22Rv1 (cell line): Measurements from ENCODE around the gene SETD5.
A peak's percentile ranks its signal among the peaks of the same experiment; 100 is the strongest.

Source experiments
- H3K27ac ChIP-seq: fragments of 450-650 bp; 2 replicates; pipeline ENCODE4 v1.5.1; 2017
- ZFX ChIP-seq: fragments of 450-650 bp; IDR thresholded peaks from 2 replicates; pipeline ENCODE4 v1.6.1; 2017; ENCODE audit warnings: antibody characterized with exemption, borderline replicate concordance
- TF ChIP-seq, protein P1 (sequence below): fragments of 450-650 bp; IDR thresholded peaks from 2 replicates; pipeline ENCODE4 v1.5.1; 2017; ENCODE audit warnings: mild to moderate bottlenecking

Gene SETD5

DNA sequence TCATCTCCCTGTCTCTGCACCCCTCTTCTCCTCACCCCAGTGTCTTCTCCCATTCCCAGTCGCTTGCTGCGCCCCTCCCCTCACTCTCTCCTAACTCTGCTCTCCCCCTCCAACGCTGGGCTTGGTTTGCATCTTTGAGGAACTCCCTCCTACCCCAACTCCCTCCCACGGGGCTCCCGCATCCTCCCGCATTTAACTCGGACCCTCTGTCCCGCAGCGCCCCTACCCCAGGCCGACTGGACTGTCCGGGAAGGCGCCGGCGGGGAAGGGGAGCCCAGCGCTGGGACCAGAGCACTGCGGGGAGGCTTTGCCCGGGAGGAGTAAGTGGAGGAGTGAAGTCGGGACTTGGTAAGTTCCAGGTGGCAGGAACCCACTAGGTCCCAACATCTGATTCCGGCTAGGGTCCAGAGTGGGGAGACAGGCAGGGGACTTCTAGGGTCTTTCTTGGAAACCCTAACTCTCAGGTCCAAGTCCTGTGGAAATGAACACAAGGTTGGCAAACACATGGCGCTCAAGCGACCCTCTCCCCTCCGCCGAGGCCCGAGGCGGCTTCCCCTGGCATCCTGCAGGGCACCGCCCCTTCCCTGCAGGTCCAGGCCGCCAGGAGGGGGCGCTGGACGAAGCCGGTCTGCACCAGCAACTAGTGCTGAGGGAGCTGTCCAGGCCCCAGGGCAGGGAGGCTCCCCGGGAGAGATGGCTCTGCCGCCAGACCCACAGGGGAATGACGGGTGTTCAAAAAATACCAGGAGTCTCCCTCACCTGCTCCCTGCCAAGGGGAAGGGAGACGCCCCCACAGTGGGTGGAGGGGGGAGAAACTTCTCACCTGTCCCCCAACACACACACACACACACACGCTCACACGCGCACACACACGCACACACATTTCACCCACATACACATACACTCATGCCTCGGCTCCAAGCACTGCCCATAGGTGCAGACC, 103.0 kb downstream of the SETD5 start:
- TF ChIP-seq, protein P1, sequence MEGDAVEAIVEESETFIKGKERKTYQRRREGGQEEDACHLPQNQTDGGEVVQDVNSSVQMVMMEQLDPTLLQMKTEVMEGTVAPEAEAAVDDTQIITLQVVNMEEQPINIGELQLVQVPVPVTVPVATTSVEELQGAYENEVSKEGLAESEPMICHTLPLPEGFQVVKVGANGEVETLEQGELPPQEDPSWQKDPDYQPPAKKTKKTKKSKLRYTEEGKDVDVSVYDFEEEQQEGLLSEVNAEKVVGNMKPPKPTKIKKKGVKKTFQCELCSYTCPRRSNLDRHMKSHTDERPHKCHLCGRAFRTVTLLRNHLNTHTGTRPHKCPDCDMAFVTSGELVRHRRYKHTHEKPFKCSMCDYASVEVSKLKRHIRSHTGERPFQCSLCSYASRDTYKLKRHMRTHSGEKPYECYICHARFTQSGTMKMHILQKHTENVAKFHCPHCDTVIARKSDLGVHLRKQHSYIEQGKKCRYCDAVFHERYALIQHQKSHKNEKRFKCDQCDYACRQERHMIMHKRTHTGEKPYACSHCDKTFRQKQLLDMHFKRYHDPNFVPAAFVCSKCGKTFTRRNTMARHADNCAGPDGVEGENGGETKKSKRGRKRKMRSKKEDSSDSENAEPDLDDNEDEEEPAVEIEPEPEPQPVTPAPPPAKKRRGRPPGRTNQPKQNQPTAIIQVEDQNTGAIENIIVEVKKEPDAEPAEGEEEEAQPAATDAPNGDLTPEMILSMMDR: peak; percentile 97
- no peak for TF ChIP-seq ZFX
- no peak overlapping the region for H3K27ac ChIP-seq

GRCh38 chr3:9501226-9501625, 103.8 kb downstream of the SETD5 start:
- no peak for TF ChIP-seq ZFX
- TF ChIP-seq, protein P1: no peak
- H3K27ac ChIP-seq: no peak overlapping the region

GRCh38 chr3:9503283-9503682, 105.9 kb downstream of the SETD5 start:
- no peak for TF ChIP-seq ZFX
- TF ChIP-seq, protein P1: peak; percentile 92
- H3K27ac ChIP-seq: no peak overlapping the region

DNA sequence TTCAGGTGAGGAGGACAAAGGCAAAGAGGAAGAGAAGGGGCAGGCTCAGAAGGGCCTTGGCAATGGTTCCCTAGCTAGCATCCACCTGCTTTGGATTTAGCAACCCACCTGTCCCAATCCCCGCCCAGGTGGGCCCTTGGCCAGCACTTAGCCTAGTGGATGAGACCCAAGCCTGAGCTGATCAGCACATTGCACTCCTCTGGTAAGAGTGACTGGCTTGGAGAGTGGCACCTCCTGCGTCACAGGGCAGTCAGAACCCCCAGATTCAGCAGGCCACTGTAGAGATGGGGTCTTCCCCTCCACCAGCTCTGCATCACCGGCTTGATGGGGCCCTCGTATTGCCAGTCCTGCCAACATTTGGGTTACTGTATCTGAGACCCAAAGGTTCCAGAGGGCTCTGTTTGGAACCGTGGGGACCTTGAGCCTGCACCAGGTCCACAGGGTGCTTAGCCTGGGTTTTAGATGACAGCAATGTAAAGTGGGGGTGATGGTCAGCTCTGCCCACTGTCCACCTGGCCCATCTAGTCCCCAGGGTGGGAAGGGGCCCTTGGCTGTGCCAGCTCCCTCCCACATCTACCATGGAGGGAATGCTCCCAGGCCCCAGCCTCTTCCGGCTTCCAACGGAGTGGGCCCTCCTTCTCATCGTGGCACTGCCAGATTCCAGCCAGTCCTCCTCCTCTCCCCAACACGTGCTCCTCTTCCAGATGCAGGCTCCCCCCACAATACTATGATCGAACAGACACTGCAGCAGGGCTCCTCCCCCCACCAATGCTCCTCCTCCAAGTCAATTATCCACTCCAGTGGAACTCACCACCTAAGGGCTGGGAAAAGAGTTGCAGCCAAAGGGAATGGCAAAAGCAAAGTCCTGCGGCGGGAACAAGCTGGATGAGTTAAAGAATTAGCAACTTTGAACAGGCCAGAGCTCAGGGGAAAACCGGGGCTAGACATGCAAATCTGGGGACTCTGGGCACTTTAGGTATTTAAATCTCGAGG, 110.5 kb downstream of the SETD5 start:
- H3K27ac ChIP-seq: no peak overlapping the region
- TF ChIP-seq ZFX: no peak
- TF ChIP-seq, protein P1: no peak

DNA sequence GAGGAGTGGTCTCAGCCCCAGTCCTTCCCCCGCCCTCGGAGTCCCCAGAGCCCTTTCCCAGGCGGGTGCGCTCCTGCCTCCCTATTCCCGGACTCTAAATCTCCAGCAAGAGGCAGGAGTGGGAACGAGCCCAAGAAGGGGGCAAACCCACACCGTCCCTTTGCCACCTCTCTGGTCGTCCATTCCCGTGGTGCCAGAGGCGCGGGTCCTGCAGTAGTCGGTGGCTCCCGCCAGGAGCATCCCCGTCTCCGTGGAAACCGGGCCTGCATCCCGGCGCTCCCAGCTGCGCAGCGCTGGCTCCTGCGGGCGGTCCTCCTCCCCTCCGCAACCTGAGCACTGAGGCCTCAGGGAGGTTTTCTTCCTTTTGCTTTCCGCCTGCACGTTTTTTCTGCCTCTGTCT, 111.4 kb downstream of the SETD5 start:
- TF ChIP-seq, protein P1: no peak
- TF ChIP-seq ZFX: no peak
- H3K27ac ChIP-seq: no peak overlapping the region

DNA sequence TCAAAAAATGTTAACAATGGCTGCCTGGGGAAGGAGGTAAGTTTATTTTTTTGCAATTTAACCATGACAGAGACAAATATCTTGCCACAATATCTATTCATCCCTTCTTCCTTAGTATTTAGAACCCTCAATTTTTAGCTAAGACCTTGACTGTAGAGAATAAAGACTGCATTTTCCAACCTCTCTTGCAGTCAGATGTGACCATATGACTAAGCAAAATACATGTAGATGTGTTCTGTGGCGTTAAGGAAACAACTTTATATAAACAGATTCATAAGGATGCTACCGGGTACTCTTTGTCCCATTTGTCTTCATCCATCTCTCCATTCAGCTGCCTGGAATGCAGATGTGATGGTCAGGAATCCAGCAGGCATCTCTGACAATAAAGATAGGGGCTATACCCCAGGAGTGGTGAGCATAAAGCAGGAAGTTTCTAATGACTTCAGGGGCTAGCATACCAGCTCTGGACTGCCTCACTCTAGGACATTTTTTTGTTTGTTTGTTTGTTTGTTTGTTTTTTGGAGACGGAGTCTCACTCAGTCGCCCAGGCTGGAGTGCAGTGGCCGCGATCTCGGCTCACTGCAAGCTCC, 115.1 kb downstream of the SETD5 start:
- TF ChIP-seq, protein P1: no peak
- TF ChIP-seq ZFX: no peak
- H3K27ac ChIP-seq: no peak overlapping the region
